Measurements from ENCODE around the gene FAM43A.

DNA sequence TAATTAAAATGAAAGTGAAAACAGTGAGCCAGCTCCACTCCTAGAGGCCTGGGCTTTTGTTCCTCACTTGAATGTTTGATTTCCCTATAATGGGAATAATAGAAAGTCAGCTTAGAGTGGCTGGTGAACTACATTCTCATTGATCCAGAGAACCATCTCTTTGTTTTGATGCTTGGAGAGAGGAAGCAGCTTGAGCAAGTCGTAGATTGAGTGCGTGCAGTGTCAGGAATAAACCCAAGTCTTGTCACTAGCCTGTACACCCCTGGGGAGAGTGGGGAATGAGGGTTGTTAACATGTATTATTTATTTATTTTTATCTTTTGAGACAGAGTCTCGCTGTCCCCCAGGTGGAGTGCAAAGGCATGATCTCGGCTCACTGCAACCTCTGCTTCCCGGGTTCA is 12.8 kb upstream of the FAM43A start:
- TF ChIP-seq YY1 (IDR thresholded peaks at IDR 0.05; ENCODE audit: insufficient read depth, insufficient read length) (no peak), SUZ12 (IDR thresholded peaks at IDR 0.05; ENCODE audit: extremely low read depth, insufficient read depth, insufficient read length) (no peak)
